Ecto neural progenitor cell (in vitro differentiated cells): ENCODE results near the gene RNF4.
"Not testable (repeated sequence)": the region's sequence is repeated elsewhere in the genome, so short reads cannot be mapped to it uniquely, and the experiment has no call there.

ENCODE experiments used
- DNase-seq: peaks from one replicate; pipeline ENCODE4 v3.0.0-alpha.2; 2018; ENCODE audit warnings: low spot score

Gene RNF4, protein sequence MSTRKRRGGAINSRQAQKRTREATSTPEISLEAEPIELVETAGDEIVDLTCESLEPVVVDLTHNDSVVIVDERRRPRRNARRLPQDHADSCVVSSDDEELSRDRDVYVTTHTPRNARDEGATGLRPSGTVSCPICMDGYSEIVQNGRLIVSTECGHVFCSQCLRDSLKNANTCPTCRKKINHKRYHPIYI

DNA sequence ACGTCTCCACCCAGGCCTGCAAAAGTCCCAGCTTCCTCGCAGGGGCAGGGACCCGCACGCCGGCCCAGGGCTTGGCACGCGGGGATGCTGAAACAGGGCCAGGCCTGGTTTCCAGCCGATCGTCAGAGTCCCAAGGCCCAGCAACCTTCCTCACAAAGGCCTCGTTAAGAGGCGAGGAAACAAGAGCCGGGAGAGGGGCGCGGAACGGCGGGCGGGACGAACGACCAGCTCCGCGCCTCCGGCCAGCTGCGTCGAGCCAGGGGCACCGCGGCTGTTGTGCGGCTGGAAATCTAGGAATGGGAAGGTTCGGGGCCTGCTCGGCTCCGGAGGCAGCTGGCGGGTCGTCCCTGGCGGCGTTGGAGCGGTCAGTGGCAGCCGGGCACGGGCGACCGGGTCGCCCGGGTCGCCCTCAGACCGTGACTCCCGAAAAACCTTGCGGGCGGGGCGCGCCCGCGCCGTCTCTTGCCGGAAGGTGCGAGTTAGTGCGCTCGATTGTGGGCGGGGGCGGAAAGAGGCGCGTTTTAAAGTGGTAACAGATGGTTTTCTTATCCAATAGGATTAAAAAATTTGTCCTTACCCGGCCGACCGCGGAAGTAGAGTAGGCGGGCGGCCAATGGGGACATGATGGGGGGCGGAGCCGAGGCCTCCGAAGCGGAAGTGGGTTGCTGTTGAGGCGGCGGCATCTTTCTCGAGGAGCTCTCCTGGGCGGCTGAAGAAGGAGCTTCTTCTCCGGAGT is at the start of gene RNF4:
TSS of gene RNF4 (plus strand) at position 651 of the 736 bp plus-strand sequence. CDS start 21,388 bp downstream, outside the sequence.
- peak; percentile 94 for DNase-seq

DNA sequence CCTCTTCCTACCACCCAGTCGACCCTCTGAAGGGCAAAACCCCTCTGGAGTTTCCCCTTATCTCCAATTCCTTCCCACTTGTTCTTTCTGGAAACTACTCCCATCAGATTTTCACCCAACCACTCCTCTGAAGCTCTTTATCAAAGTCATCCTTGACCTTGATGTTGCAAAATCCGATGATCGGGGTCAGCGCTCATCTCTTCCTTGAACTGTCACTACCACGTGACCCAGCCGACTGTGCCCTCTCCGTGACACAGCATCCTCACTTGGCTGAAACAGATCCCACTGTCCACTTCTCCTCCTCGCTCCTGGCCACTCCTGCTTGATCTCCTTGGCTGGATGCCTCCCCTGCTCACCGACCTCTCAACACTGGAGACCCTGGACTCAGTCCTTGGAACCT is 49.1 kb upstream of the RNF4 start:
- DNase-seq, result no peak

DNA sequence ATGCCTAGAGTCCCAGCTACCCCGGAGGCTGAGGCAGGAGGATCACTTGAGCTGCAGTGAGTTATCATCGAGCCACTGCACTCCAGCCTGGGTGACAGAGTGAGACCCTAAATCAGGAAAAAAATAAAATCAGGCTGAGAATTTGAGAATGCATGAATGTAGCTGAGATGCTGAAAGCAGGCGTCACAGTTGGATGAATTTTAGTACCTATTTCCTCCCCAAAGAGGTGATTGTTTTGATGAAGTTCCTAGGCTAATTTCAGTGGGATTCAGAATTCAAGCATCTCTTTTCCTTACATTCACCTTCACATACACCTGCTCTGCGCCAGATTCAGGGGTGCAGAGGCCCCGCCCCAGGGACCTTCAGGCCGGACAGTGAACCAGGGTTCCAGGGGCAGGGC is 47.0 kb upstream of the RNF4 start:
- DNase-seq, result no peak

DNA sequence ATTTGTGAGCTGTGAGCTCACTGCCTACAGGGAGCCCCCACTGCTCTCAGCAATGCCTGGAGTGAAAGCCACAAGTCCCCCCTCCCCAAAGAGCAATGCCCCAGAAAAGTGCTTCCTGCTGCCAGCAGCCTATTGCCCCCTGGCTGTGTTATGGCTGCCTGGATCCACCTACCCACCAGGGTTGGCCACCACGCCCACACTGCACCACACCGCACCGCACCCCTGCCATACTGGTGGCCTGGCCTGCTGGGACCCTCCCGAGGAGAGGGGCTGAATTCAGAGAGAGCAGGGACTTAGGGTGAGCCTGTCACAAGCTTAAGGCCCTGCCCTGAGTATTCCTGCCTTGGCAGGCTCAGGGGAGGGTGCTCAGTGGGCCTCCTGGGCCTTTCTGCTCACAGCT is 45.8 kb upstream of the RNF4 start:
- DNase-seq, result peak; percentile 44

DNA sequence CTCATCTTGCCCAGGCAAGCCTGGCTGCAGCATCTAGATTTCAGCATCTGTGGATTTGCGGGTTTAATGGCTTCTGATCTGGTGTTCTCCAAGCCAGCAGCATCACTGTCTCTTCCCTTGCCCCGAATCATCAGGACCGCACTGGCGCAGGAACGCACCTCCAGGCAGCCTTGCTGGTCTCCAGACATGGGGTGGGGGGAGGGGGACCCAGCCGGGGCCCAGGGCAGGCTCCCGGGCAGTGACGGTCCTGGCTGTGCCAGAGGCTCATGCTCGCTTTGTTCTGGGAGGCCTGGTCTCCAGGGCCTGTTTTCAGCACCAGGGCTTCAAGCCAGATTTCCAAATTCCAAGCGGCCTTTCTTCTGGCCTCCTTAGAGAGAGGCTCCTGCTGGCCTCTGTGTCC is 45.2 kb upstream of the RNF4 start:
- peak; percentile 47 for DNase-seq

DNA sequence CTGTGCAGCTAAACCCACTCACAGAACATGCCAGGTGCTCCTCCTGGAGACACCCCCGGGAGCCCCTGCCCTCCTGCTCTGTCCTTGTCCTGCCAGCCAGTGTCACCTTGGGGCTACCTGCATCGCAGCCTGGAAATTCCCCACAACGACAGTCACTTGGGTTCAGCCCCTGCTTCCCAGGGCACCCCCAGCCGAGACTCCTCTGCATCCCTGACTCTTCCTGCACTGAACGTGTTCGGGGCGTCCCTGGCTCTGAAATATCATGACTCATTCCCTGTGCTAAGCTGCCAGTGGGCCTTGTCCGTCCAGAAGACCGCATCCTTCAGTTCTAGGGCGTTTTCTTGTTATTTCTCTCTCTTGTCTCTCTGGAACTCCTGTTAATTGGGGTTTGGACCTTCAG is 44.3 kb upstream of the RNF4 start:
- no peak for DNase-seq

DNA sequence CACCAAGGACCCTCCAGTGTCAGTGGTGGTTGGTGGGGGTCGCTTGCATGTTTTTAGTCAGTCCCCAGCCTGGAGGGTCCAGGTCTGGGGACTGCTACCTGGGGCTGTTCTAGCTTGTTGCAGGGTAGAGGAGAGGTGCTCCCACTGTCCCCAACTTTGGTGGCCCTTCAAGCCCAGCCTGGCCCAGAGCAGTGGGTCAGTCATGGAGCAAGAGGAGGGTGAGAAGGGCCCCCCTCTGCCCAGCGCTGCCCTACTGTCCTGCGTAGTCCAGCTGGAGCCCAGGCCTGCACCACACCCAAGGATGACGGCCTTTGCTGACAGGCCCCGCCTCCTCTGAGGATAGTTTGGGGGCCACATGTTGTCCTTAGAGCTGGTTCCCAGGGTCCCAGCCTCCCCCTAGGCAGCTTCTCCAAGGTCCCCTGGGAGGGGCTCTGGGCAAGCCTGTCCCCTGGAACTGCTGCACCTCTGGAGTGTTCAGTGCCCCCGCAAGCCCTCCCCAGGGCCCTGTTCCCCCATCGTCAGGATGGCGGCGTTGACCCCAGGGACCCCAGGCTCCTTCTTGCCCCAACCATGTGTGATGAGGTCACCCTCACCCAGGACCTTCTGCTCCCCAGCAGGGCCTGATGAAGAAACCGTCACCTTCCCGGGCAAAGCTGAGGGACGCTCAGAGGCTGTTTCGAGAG is 43.4 kb upstream of the RNF4 start:
- no peak for DNase-seq

DNA sequence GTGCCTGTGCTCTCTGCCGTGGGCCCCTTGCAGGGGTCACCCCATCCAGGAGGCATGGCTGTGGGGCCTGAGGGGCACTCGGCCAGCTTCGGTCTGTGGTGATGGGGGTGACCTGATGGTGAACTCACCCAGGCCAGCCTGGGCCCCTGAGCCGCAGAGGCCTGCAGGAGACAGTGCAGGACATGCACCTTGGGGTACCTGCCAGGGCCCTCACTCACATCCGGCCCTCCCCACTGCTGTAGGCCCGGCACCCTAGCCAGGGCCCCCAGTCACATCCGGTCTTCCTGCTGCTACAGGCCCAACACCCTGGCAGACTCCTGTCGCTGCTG is 42.9 kb upstream of the RNF4 start:
- no peak for DNase-seq

DNA sequence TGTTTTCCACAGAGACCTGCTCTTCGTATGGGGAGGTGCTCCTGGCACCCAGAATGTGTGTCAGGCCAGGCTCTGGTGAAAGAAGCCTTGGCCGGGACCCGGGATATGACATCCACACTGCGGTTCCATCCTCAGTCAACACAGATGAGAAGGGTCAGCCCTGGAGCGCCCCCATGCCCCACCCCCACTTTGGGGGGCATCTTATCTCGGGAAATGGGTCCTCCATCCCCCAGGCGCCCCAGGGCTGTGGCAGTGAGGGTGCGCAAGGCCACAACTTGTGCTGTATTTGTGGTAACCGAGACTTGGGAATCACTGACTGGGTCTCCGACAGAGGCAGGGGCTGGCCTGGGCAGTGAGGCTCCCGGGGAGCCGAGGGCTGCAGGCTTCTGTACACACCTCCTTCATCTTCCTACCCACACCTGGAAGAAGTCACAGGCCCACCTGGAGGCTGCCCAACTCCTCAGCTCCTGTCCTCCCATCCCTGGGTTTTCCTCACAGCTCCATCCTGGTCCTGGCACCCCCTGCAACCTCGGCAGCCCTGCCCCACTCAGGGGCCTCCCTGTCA is 42.1 kb upstream of the RNF4 start:
- no peak for DNase-seq

DNA sequence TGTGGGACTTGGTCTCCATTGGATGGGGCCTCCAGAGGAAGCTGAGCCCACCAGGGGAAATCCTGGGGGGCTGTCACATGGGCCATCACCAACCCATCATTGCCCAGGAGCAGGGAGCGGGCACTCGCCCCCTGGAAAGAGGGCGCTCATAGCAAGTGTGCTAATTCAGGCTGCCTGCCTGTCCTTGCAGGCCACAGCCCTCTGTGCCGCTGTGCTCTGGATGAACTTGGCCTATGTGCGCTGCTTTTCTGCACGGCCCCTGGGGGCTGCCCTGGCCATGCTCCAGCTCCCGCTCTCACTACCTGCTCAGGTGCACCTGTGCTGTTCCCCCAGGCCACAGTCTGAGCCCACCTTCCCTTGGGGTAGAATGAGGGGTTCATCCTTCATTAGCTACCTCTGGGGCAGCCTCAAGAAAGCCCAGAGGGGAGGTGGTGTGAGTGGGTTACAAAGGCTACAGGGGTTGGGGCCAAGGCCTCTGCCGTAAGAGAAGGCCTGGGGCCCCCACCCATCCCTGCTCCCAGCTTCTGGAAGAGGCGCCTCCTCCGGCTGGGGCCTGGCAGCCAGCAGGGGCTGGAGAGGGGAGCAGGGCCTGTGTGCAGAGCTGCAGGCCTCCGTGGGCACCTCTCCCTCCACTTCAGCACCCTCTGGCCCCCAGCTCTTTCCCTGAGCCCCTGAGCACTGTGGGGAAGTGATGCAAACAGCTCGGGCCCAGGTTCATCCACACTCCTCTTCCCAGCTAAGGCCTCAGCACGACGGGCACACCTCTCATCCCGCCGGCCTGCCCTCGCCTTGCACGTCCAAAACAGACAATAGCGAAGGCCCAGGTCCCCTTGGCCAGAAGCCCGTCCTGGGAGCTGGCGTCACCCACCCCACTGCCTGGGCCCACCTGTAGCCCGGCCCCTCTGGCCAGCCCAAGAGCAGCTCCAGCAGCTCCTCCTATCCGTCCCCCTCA is 41.2 kb upstream of the RNF4 start:
- DNase-seq, result no peak

DNA sequence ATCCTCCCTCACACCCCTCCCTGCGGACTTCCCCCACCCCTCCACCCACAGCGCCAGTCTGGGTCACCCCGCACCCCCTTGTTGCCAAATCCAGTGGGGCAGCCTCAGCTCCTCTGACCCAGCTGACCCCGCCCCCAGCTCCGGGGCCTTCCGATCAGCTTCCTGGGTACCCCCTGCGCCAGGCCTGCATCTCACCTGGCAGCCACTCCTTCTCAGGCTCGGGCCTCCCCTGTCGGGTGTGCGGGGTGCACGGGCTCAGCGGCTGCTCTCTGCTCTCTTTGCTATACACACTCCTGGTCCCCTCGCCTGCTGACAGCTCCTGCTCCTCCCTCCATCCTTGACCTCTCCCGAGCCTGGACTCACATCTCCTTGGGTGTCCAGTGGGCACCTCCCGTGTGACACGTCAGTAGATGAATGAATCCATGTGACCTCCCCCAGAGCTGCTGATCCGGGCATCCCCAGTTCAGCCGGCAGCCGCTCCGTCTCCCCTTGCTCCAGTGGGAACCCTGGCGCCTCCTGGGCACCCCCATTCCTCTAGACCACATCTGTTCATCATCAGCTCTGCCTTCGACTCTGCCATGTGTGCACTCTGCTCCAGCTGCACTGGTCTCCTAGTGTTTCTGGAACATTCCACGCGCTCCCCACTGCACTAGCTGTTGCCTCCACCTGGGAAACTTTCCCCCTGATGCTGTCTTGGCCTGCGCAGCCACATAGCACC is 40.3 kb upstream of the RNF4 start:
- no peak for DNase-seq

DNA sequence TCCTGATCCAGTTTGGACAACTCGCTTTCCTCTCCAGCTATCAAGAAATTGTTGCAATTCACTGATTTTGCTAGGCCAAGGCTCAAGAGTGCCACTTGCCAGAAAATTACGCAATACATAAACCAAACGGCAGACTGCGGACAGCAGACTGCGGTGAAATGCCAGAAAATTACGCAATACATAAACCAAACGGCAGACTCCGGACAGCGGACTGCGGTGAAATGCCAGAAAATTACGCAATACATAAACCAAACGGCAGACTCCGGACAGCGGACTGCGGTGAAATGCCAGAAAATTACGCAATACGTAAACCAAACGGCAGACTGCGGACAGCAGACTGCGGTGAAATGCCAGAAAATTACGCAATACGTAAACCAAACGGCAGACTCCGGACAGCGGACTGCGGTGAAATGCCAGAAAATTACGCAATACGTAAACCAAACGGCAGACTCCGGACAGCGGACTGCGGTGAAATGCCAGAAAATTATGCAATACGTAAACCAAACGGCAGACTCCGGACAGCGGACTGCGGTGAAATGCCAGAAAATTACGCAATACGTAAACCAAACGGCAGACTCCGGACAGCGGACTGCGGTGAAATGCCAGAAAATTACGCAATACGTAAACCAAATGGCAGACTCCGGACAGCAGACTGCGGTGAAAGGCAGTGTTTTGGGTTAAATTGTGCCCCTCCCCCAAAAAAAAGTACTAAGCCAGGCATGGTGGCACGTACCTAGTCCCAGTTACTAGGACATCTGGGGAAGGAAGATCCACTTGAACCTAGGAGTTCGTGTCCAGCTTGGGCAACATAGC is 38.8 kb upstream of the RNF4 start:
- not testable (repeated sequence) for DNase-seq

DNA sequence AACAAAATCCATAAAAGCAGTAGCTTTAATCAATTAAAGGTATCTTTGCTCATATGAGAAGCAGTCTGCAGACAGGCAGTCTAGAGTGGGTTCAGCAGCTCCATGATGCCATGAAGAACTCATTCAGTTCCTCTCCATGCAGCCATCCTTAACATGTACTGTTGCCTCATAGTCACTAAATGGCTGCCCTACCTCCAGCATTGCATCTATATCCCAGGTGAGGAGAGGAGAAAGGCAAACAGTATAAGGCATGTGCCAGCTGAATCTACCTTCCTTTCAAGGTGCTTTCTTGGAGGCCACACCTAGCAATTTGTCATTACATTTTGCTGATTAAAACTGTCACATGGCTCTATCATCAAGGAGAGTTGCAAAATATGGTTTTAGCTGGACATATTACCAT is 36.9 kb upstream of the RNF4 start:
- DNase-seq, result no peak

DNA sequence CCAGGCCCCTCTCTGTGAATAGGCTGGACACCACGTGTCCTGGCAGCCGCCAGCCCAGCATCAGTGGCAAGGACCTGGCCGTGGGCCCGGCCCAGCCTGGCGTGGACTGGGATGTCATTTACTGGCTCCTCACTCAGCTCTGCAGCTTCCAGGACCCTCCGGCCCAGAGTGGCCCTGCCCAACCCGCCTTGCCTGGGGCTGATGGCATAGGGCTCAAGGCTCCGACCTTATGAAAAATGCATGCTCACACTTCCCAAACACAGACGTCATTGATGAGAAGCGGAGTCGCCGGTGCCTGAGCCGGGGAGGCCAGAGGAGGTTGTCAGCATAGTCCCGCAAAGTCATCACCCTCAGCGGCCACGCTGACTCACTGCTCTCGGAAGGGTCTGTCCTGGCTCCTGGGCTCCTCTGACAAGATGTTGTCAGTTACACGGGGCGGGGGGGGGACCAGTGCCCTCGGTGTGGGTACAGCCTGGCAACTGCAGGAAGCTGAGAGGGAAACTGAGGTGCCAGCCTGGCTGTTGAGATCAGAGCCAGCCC is 35.8 kb upstream of the RNF4 start:
- DNase-seq, result peak; percentile 48

DNA sequence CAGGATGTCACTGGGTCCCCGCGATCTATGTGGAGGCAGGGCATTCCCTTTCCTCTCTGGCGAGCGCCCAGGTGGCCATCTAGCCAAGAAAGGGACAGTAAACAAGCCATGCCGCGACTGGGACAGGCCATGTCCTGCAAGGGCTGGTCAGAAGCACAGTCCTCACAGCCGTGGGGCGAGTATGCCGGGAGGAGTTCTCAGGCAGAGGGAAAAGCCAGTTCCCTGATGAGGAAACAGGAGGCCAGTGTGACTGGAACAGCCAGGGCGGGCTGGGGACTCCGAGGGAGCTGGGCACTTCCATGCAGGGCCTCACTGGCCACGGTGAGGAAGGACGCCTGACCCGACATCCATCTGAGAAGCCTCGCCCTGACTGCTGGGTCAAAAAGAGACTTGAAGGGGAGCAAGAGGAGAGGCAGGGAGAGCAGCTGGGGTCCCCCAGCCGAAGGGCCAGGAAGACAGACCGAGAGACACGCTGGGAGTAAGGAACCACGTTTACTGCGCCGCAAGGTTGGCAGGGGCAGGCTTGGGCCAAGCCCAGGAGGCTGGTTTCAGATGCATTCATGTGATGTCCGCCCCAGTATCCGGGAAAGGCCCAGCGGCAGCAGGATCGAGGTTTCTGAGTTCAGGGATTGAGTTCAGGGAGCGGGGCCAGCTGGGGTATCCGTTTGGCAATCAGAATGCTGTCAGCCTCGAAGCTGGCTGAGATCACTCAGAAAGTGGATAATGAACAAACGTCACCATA is 35.1 kb upstream of the RNF4 start:
- peak; percentile 46 for DNase-seq

DNA sequence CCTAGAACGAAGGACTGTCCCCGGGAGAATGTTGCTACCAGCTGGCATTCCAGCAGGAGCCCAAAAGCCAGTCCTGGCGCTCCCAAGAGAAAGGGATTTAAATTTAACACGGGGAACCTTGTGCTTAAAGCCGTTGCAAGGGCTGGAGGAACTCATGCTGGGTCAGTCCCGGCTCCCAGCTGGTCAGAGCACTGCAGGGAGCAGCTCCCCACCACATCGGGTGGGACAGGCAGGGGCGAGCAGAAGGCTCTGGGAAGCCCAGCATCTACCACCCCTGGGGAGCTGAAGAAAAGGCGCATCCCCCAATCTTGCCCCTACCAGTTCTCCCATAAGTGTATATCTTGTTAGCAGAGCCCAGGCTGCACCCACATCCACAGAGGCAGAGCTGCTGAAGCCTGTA is 34.5 kb upstream of the RNF4 start:
- peak; percentile 43 for DNase-seq

DNA sequence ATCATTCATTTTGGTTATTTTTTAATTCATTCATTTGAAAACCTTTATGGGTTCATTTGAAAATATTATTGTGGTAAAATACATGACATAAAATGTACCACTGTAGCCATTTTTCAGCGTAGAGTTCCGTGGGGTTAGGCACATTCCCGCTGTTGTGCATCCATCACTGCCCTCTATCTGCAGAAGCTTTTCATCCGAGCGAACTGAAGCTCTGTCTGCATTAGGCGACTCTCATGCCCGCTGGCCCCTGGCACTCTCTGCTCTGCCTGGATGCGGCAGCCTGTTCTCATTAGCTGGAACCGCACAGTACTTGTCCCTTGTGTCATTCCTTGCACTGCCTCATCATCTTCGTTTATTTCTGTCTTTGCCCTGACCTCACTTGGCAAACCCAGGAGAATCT is 32.6 kb upstream of the RNF4 start:
- DNase-seq, result no peak

DNA sequence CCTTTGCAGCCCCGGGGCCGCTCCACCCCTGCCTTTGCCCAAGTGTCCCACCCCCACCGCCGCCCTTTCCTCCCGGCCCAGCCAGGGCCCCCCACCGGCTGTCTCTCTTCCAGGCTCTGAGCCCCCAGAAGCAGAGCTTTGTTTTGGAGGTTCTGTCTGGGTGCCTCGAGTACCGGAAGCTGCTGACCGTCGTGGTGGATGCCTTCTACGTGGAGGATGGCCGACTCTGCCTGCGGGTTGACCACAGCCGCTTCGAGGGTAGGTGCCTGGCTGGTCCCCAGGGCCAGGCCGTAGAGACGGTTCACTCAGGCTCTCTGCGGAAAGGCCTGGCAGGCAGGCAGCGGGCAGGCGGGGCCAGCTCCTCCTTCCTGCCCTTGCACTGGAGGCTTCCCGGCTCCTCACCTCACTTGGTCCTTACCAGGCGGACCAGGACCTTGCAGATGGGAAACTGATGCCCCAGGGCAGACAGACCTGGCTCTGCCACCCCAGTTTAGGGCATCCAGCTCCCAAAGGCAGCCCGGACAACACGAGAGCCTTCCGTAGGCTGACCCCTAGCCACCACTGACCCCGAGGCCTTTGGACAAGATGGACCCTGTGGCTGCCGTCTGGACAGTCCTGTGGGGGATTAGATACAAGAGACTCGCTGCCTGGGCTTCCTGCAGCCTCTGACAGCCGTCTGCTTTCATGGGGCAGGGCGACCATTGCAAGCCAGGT is 32.0 kb upstream of the RNF4 start:
- DNase-seq, result peak; percentile 49
